GM19438 (cell line): ENCODE measurements around the gene CCBE1.

Experiments
- ATAC-seq: cut with Tn5 transposase; IDR thresholded peaks from one replicate; pipeline ENCODE4 v1.9.1; 2021; ENCODE audit warnings: low read depth; ENCODE audit not compliant: unreplicated experiment

CCBE1 gene

DNA sequence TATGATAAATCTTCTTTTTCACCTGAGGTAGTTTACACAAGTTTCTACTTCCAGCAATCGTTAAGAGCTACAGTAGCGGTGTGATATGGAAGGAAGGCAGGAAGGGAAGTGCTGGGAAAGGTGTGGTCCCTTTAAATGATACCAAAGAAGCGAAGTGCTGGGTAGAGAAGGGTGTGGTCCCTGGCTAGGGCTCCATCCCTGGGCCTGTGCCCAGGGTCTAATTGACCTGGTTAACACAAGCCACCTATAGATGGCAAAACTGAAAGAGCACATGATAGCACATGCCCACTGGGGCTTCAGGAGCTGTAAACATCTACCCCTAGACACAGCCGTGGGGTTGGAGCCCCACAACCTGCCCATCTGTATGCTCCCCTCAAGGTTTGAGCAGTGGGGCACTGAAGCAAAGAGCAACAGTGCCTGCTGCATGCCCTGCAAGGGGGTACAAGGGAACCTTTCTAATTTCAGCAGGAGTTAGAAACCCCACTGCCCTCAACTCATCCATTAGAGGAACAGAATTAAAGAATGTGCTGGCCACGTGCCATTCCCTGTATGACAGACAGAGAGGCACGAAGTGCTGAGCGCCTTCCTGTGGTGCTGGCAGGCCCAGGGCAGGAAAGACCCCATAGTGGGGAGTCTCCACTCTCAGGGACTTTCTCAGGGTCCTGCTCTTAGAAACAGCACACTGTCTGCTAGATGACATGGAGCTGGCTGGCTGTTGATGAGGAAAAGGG, 185.0 kb downstream of the CCBE1 start:
- ATAC-seq, result no peak

DNA sequence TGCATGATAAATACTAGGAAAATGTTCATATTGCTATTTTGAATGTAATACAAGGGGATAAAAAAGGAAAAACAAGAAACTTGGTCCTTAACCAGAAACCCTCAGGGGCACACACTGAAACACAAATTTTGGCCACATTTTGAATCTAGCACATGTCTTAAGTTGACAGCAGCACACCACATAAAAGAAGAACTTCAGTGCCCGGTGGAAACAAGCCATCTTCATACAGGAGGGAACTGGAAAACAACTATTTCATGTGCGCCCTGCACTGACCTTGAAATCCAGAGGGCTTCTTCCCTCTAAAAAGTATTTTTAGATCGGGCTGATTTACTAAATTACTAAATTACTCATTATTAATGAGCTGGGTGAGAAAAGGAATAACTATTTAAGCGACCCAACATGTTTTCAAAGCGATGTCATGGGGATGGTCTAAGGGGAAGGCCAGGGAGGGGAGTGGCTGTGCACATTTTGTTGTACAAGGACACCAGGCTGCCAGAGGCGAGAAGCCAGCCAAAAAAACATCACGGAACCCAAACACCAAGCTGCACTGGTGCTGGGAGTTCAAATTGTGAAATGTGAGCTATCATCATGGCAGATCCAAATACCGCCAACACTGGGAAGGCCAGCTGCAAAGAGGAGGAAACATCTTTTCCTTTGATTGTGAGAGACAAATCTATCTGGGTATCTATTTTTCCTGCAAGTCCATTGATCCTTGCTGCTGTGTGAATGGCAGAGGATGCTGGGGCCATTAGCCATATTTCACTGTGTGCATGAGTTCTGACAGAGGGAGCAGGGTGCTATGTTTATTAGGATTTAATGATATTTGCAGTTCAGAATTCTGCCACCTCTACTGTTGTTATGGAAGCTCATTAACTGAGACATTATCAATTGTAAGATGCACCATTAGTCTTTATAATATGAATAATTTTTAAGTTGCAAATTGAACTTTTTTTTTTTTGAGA, 187.5 kb downstream of the CCBE1 start:
- ATAC-seq, result no peak

DNA sequence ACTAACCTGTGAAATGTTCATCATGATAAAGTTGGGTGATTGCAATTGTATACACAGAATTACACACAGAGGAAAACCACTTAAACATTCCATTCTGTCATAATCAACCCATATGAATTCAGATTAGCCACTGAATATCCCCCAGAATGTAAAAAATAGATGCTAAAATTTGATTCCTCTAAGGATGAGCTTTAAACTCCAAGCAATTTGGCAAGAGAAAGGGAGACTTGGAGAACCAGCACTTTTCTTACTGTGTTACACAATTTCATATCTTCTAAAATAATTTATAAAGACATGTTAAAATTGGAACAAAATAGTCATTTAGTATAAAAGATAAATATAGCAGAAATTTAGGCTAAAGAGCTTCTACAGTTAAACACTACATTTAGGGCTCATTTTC, 191.9 kb downstream of the CCBE1 start:
- no peak for ATAC-seq

DNA sequence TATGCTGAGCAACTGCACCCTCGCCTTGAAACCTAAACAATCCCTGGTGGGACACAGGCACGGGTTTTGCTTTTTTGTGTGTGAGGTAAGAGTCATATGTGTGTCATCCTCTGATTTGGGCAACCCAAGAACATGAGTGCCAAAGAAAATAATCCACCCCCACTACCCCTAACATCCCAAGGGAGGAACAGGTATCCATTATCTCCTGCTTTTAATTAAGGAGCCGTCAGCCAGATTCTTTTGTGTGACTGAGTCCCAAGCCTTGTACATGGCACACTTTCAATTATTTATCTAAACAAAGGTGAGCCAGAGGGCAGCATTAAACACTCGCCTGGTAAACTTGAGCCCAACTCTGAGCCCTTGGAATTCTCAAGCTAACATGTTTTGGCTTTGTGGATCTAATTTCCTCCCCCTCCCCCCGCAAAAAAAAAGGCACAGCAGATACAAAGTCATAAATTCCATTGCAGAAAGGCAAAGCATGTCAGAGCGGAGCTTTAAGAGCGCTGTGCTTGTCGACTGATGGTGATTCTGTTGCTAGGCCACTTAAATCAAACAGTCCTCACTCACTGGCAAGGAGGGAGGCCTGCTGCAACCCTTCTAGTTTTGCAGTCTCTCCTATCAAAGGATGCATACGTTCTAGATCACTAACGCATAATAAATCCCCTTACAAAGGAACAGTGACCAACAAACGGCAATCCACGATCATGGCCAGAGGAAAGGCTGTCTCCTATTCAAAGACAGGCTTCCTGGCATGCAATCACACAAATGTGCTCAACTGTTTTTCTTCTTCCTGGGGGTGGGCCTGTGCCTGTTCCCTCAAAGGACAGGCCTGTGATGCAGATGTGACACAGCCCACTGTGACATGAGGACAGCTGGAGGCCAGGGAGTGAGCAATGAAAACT, 194.7 kb downstream of the CCBE1 start:
- no peak for ATAC-seq

DNA sequence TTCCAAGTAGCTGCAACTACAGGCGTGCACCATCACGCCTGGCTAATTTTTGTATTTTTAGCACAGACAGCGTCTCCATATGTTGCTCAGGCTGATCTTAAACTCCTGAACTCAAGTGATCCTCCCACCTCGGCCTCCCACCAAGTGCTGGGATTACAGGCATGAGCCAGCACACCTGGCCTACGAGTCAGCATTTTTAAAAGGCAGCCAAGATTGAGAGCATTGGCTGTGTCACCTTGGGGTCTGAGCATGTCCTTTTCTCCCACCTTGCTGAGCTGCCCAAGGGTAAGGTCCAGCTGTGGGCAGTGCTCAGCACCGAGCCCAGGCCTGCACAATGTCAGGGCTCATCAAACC, 195.3 kb downstream of the CCBE1 start:
- ATAC-seq, result no peak

DNA sequence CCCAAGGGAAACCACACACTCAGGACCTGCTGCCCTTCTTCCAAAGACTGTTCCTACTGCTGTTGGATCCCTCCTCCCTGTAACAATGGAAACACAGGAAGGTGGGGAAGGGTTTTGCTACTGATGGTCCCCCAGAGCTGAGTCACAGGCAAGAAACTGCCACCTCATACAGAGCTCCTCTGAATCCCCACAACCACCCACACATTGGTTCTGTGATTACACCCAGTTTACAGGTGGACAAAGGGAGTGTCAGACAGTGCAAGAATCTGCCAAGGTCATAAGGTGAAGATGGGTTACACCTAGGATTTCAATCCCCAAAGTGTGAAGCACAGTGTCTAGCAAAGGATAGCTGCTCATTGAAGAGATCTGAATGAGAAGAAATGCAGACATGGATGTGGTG, 196.5 kb downstream of the CCBE1 start:
- no peak for ATAC-seq

DNA sequence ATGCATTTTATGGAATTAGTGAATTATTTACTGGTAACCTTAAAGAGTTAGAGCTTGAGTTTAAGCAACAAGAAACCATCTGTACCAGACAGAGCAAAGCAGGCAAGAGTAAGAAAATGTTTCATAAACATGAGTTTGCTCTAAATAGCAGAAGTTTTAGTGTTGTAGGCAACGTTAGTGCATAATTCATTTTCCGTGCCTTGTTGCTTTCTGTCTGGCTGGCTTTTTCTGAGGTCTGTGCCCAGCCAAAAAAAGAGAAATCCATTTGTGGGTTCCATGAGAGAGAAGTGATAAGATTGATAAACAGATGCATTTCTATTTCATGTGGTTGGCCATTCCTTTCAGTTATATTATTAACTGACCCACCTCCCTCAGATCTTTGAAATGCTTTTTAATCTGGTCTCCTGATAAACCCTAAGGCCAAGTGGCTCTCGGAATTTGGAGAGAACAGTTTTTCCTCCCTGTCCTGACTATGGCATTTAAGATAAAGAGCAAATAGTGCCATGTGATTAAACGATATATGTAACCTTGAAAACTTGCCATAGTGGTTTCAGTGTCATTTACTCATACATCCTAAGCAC, 198.6 kb downstream of the CCBE1 start:
- no peak for ATAC-seq

DNA sequence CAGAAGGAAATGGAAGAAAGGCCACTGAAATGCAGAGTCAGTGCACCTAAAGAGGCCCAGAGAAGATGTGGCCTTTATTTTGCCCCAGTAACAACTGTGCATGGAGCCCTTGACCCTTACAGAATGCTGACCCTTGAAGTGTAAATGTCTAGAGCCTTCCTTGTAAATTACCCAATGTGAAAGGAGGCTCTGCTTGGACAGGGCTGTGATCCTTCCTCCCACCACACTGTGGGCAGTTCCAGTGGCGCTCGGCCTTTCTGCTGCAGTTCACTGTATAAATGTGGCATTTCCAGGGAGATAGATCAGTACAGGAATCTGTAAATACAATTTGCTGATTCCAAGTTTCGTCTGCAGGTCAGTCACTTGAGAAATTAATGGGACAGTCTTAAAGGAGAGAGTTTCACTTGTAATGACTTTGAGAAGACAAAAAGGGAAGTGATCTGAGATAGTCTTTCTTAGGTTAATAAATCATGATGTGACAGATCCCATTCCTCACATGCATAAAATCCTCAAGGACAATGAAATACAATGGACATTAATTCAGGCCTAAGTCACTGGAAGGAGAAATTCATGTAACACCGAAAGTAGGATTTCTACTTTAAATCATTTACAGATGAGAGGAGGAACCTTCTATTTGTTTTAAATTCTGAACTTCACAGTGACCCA, 204.3 kb downstream of the CCBE1 start:
- ATAC-seq, result no peak

DNA sequence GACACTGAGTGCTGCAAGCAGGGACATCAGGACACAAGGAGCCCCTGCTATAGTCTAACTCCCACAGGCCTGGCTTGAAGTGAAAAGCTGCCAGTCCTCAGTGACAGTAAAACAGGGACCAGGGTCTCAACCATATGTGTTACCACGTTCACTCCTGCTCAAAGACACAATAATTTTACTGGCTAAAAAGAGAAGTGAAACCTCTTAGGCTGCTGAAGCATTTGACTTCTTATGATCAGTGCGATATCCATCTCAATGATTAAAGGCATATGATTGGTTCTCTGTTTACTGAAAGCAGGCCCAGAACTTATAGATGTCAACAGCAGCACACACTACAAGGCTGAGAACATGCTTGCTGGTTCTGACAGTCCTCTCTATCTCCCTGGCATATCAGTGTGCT, 208.3 kb downstream of the CCBE1 start:
- no peak for ATAC-seq

DNA sequence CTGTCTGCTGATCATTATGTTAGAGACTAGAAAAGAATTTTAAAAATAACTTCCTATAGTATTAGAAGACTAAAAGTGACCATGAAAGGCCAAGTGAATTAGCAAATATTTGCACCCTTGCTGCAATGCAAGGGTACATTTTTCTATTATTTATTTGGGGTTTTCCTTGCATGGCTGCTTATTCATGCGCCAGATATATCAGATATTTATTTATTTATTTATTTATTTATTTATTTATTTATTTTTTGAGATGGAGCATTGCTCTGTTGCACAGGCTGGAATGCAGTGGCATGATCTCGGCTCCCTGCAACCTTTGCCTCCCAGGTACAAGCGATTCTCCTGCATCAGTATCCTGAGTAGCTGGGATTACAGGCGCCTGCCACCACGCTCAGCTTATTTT, 211.8 kb downstream of the CCBE1 start:
- ATAC-seq, result no peak

DNA sequence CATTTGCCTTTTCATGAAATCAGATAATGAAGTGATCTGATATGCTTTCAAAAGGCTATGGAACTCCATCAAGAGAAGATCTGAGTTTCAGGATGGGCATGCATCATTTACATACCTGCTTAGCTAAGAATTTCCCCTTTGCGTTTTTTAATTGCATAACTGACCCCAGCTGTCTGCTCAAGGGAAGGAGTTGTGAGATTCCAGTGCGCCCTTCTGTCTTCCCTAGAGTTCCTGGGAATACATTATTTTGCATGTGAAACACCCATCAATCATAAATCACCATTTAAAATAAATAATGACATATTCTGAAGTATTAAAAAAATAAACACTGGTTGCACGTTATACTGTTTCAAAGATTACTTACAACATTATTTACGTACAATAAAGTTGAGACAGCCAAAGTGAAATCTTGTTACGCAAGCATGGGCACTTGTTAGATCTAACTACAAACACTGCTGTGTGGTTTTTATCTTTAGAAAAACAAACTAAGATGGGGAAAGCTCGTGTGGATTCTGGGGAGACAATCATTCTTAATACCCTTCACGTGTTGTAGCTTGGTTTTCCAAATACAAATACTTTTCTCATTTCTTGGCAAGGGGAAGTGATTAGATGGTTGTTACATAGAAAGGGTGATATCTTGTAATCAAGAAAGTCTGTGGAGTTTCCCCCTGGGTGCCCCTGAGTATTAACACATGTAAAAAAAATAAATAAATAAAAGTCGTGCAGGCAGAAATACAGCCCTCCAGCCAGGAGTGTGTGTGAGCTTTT, 212.5 kb downstream of the CCBE1 start:
- no peak for ATAC-seq

DNA sequence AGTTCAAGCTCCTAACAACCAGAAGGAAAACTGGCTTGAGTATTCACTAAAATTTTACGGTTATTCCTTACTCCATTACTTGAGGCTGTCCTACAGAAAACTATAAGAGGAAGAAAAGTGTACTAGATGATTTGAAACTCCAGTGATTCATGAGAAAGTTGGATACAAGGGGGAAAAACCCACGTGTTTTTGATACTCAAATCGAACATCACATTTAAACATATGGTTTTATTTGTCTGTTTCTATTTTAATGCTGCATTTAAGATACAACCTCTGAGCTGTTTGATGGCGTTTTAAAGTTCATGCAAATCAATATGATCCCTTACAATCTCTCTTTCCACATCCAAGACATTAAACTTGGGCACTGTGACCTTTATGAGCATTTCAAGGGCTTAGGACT, 213.1 kb downstream of the CCBE1 start:
- no peak for ATAC-seq

DNA sequence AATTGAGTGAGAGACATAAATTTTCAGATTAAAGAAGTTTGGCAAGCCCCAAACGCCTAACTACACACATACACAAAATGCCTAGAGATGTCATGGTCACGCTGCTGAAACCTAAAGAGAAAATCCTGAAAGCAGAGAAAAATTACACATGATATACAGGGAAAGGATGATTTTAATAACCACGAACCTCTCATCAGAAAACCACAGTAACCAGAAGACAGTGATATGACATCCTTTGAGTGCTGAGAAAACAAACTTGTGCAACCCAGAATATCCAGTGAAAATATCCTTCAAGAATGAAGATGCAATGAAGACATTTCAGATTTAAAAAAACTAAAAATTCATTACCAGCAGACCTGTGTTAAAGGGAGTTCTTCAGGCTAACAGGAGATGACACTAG, 215.8 kb downstream of the CCBE1 start:
- no peak for ATAC-seq

DNA sequence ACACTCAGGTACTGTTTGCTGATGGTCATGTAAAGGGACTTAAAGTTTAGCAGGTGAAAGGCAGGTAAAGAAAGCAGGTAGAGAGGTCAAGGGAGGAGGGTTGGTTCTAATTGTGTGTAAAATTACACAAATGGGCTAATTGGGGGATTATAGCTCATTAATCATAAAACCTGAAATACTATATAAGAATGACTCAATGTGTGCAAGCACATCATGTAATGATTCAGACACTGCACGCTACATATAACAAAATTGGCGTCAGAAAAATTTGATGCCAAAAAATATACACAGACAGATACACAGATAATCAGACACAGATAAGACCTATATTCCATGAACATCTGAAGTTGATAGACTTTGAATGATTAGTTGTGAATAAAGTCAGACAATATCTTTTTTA, 217.4 kb downstream of the CCBE1 start:
- ATAC-seq, result no peak

DNA sequence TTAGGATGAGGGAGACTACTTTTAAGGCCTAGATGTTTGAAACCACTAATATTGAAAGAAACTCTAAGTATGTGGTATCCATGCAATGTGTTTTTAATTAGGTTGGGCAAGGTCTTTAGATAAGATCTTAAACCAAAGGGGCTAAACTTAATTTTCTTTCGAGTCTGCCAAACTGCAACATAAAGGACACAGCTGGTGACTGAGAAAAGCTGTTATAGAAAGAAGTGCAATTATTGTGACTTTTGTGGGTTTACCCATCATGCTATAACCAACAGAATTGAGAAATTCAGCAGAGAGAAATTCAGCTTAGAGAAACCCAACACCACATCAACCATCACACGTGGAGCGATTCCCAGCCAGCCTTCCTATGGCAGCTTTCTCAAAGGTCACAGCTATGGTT, 218.6 kb downstream of the CCBE1 start:
- ATAC-seq, result no peak

DNA sequence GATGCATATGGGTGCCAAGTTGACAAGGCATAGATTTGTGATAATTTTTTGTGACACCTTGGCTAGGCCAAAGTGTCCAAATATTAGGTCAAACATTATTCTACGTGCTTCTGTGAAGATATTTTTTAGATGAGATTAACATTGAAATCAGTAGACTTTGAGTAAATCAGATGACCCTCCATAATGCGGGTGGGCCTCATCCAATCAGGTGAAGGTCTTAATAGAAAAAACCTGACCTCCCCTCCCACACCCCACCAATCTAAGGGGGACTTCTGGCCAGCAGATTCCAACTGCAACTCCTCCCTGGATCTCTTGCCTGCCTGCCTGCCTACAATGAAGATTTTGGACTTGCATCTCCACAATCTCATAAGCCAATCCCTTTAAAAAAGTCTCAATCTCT, 219.4 kb downstream of the CCBE1 start:
- ATAC-seq, result no peak

DNA sequence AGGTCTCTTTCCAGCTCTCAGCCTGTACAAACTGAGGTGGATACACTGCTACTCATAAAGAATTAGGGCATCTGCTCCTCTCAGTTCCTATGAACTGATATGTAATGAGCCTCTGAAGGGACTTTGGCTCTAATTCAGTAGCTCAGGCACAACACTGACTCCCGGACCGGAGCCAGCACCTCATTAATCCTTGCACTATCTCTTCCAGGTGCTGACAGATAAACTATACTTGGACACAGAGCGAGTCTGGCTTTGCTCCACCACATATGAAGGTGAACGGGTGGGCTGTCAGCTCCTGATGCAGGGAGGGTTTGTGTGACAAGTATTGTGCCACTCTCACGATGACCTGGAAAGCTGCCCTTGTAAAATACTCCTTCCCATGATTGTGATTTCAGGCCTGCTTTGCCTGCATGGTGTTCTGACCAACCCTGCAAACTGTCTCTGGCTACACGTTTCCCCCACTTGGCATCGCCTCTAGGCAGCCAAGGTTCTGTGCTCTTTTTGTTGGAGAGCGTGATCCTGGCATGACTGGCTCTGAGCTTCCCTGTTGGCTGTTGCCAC, 226.6 kb downstream of the CCBE1 start:
- ATAC-seq, result no peak

DNA sequence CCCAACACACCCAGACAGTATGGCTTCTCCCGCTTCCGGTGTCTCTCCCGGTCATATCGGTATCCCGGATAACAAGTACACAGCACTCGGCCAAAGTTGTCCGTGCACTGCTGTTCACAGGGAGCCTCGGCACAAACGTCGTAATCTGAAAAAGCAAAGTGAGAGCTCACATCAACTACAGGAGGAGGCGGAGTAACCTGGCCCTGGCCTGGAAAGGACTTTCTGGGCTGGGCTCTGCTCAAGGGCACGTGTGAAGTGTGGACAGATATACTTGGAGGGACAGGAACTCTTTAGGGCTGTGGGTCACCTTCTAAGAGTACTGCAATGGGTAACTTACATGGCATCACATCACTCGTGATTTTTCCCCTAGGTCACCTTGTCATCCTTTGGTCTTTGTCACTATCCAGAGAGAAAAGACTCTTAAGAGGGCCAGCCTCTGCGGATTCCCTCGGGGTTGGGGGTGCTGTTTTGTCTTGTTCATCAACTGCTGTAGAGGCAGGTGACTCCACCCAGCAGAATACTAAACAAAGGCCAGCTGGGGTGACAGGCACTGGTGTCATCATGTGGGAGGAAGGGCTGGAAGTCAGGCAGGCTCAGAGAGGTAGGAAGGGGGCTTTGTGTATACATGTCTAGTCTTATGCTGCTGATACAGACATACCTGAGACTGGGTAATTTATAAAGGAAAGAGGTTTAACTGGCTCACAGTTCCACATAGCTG, 227.6 kb downstream of the CCBE1 start:
- no peak for ATAC-seq
